ENCODE results near the gene CDK15. TPM values are rescaled to one million over a fixed set of nuclear protein-coding genes. Genes with fewer than 3 reads are reported as not detected.

CDK15 gene
- polyA plus RNA-seq, 2 of the 4 experiments (the other 2 are of a cell fraction): not detected

GRCh38 chr2:201909348-201909747, 103.0 kb downstream of the CDK15 start:
- peak; percentile 5 to 52 for DNase-seq (ENCODE audit: low read depth in 1 of 2, low spot score in 1 of 2)
- peak; percentile 75 to 89; a peak in 5 of 6 replicates for ATAC-seq
- Histone ChIP-seq H3K9me3 (no peaks in the 10 kb centered on the region), H3K4me3 (no peak overlapping the region), H3K4me1 (peaks cover 19% of the 10 kb centered on the region), H3K27ac (peak overlapping the region; percentile 43 to 69; a peak in 5 of 6 replicates), H3K4me2 (peak overlapping the region; percentile 73)
- TF ChIP-seq MAFK (IDR thresholded peaks at IDR 0.05; ENCODE audit: partially characterized antibody): peak; percentile 90
- no peak for TF ChIP-seq RFX5 (IDR thresholded peaks at IDR 0.05)
- ChIA-PET CTCF (interaction anchor here (0.7 to 1.6 kb wide), 3 partner anchors 21 to 155 kb away, joined by 3 read pairs; no protein-coding TSS in a partner anchor), POLR2A (no interaction called here)
- FAIRE-seq: no peak
- WGBS (ENCODE audit: missing lambda C conversion rate): 6% methylated on average over 4 of the region's 4 CpGs

- CTCF ChIA-PET: interaction anchor here (1.1 to 1.6 kb wide), 3 partner anchors 20 to 50 kb away, joined by 3 read pairs; no protein-coding TSS in a partner anchor
These were observed 103.6 kb downstream of the CDK15 start for GRCh38 chr2:201909961-201910361.

More at GRCh38 chr2:201909961-201910361, 103.6 kb downstream of the CDK15 start:
- no peak for FAIRE-seq
- Histone ChIP-seq H3K27ac (peak overlapping the region; percentile 43 to 69; a peak in 5 of 6 replicates), H3K4me1 (peaks cover 19% of the 10 kb centered on the region), H3K4me3 (no peak overlapping the region), H3K9me3 (no peaks in the 10 kb centered on the region), H3K4me2 (peak overlapping the region; percentile 73)
- no peak for DNase-seq (ENCODE audit: low read depth in 1 of 2, low spot score in 1 of 2)
- 54% methylated on average over 4 of the region's 4 CpGs for WGBS (ENCODE audit: missing lambda C conversion rate)
- TF ChIP-seq E2F6 (IDR thresholded peaks at IDR 0.05; ENCODE audit: borderline replicate concordance, low read depth): no peak
- no peak for TF ChIP-seq EHF (CRISPR knock-in tag; IDR thresholded peaks at IDR 0.05)
- TF ChIP-seq CTCF (IDR thresholded peaks at IDR 0.05): no peak
- no peak for TF ChIP-seq CEBPB (IDR thresholded peaks at IDR 0.05)
- TF ChIP-seq KDM1A (IDR thresholded peaks at IDR 0.05; ENCODE audit: low read depth): no peak
- TF ChIP-seq ZSCAN20 (CRISPR knock-in tag; IDR thresholded peaks at IDR 0.05): no peak
- no peak for TF ChIP-seq EP300 (IDR thresholded peaks at IDR 0.05)
- no peak for TF ChIP-seq HOXA7 (CRISPR knock-in tag; IDR thresholded peaks at IDR 0.05)
- TF ChIP-seq PHF8 (IDR thresholded peaks at IDR 0.05; ENCODE audit: borderline replicate concordance, low read depth): no peak
- no peak for TF ChIP-seq USF2 (IDR thresholded peaks at IDR 0.05)
- TF ChIP-seq RNF2 (IDR thresholded peaks at IDR 0.05; ENCODE audit: borderline replicate concordance, low read depth): no peak
- TF ChIP-seq ZFP36 (IDR thresholded peaks at IDR 0.05; ENCODE audit: borderline replicate concordance, partially characterized antibody): no peak
- TF ChIP-seq HEYL (CRISPR knock-in tag; IDR thresholded peaks at IDR 0.05): no peak
- TF ChIP-seq TFCP2L1 (CRISPR knock-in tag; IDR thresholded peaks at IDR 0.05): no peak
- TF ChIP-seq NFE2L2 (conservative IDR thresholded peaks at IDR 0.05; ENCODE audit: low read length): no peak
- no peak for TF ChIP-seq JUN (IDR thresholded peaks at IDR 0.05)
- no peak for TF ChIP-seq CHD4 (IDR thresholded peaks at IDR 0.05; ENCODE audit: borderline replicate concordance)
- TF ChIP-seq HMGXB4 (CRISPR knock-in tag; IDR thresholded peaks at IDR 0.05; ENCODE audit: borderline replicate concordance): no peak
- no peak for TF ChIP-seq TP53 (CRISPR knock-in tag; IDR thresholded peaks at IDR 0.05)
- no peak for TF ChIP-seq ZC3H11A (IDR thresholded peaks at IDR 0.05)
- ATAC-seq: peak in 1 of 2 experiments; percentile 49; a peak in 3 of 6 replicates
- POLR2A ChIA-PET: no interaction called here

Measured in A549 (cell line).